Natural killer cell (primary cell): Measurements from ENCODE around the gene PGS1. TPM values are rescaled to one million over a fixed set of nuclear protein-coding genes. Genes with fewer than 3 reads are reported as not detected.

Experiments used
- ATAC-seq, 3 donors: fragments of 150-1000 bp in 2 of 3; fragments of 200-7000 bp in 1 of 3; cut with Tn5 transposase; 1 replicate in 1 of 3; 2 replicates in 2 of 3; pipeline ENCODE4 v1.10.0; 2021; ENCODE audit warnings: mild to moderate bottlenecking in 2 of 3, moderate library complexity in 2 of 3
- DNase-seq, 2 donors: peaks; one replicate each; pipeline versions ENCODE4 v3.0.0 to v3.0.0-alpha.2; 2013 to 2021; ENCODE audit warnings: mixed read lengths in 1 of 2
- H3K27ac ChIP-seq: one replicate; pipeline ENCODE4 v1.5.1; 2013; ENCODE audit warnings: mild to moderate bottlenecking, low read length
- H3K27me3 ChIP-seq: one replicate; pipeline ENCODE4 v1.6.1; 2013; ENCODE audit warnings: low read length; ENCODE audit not compliant: control insufficient read depth, insufficient read depth
- H3K36me3 ChIP-seq: one replicate; pipeline ENCODE4 v1.6.1; 2013; ENCODE audit warnings: low read length; ENCODE audit not compliant: control insufficient read depth, insufficient read depth
- H3K4me1 ChIP-seq: one replicate; pipeline ENCODE4 v1.6.1; 2013; ENCODE audit warnings: low read length; ENCODE audit not compliant: control insufficient read depth, insufficient read depth
- H3K4me3 ChIP-seq: one replicate; pipeline ENCODE4 v1.5.1; 2013; ENCODE audit warnings: low read length
- H3K9me3 ChIP-seq: one replicate; pipeline ENCODE4 v1.6.1; 2013; ENCODE audit warnings: low read length; ENCODE audit not compliant: control insufficient read depth, insufficient read depth
- H3K27ac Mint-ChIP-seq, 2 donors: one replicate each; pipeline ENCODE4 v1.8.0; 2022; ENCODE audit warnings: mild to moderate bottlenecking in 2 of 2, mixed read lengths in 2 of 2, moderate library complexity in 1 of 2
- H3K27me3 Mint-ChIP-seq, 2 donors: one replicate each; pipeline ENCODE4 v1.8.0; 2022; ENCODE audit warnings: low read depth in 2 of 2, mixed read lengths in 2 of 2
- H3K36me3 Mint-ChIP-seq: one replicate; pipeline ENCODE4 v1.8.0; 2022; ENCODE audit warnings: mixed read lengths
- H3K4me1 Mint-ChIP-seq, 2 donors: one replicate each; pipeline ENCODE4 v1.8.0; 2022; ENCODE audit warnings: mixed read lengths in 2 of 2
- H3K4me3 Mint-ChIP-seq: one replicate; pipeline ENCODE4 v1.8.0; 2022; ENCODE audit warnings: mild to moderate bottlenecking, moderate library complexity, mixed read lengths
- H3K9me3 Mint-ChIP-seq, 2 donors: one replicate each; pipeline ENCODE4 v1.8.0; 2022; ENCODE audit warnings: mixed read lengths in 2 of 2
- WGBS: methylation state at CpG from one replicate; pipeline ENCODE4 v1.1.7; 2013; ENCODE audit warnings: missing lambda C conversion rate; ENCODE audit not compliant: insufficient coverage; 5-methylcytosine and 5-hydroxymethylcytosine counted together
- intact Hi-C: fragments of 100-400 bp; cut with micrococcal nuclease; formaldehyde crosslinking; loops from one replicate; pipeline ENCODE4 v1.14.2; 2022
- total RNA-seq, 4 donors: library from RNA; stranded (reverse); fragments of 120-200 nt in 1 of 4; gene quantifications; one replicate each; pipeline versions ENCODE4 v1.2.3 to v1.2.4, GENCODE V29; 2013 to 2022
- TF ChIP-seq, protein P1 (sequence below): fragments of 200-600 bp; IDR thresholded peaks from one replicate; pipeline ENCODE4 v1.8.0; 2022; ENCODE audit warnings: antibody characterized with exemption

The PGS1 gene
- total RNA-seq, 3 donors from 2014 or later (not counting 1 experiment from before 2014, with no cell fraction given): 47.9 to 53.6 (median 48.3) TPM

DNA sequence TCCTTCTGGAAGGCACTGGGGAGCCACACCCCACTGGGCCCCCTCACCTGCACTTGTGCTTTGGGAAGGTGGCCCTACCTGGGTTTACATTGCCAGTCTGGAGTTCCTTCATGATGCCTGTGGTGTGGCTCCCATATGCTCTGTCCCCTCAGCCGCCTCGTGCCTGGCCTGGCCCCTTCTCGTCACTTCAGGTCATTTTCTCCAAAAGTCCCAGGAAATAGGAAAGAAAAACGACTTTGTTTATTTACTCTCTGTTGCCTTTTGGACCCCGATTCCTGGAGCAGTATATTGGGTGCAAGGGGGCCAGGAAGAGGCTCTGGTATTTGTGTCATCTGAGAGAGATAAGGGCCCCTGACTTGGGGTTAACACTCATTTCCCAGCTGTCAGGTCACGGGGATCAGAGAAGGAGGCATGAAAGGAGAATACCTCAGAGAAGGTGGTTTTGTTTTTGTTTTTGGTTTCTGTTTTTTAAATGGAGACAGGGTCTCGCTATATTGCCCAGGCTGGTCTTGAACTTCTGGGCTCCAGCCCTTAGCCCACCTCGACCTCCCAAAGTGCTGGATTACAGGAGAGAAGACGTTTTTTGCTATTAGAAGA, 23.3 kb upstream of the PGS1 start:
- WGBS: 70% methylated on average over 9 of the region's 9 CpGs
- H3K4me1 ChIP-seq: peaks cover 81% of the 10 kb centered on the region
- peak overlapping the region; percentile 84 for H3K27ac ChIP-seq
- Mint-ChIP-seq H3K27me3 (no peaks in the 10 kb centered on the region), H3K4me1 (peaks cover 12 to 46% of the 10 kb centered on the region in 2 donors), H3K27ac (peak overlapping the region; percentile 82 to 86), H3K36me3 (no peaks in the 10 kb centered on the region), H3K4me3 (peak overlapping the region; percentile 52), H3K9me3 (no peaks in the 10 kb centered on the region)
- TF ChIP-seq, protein P1, sequence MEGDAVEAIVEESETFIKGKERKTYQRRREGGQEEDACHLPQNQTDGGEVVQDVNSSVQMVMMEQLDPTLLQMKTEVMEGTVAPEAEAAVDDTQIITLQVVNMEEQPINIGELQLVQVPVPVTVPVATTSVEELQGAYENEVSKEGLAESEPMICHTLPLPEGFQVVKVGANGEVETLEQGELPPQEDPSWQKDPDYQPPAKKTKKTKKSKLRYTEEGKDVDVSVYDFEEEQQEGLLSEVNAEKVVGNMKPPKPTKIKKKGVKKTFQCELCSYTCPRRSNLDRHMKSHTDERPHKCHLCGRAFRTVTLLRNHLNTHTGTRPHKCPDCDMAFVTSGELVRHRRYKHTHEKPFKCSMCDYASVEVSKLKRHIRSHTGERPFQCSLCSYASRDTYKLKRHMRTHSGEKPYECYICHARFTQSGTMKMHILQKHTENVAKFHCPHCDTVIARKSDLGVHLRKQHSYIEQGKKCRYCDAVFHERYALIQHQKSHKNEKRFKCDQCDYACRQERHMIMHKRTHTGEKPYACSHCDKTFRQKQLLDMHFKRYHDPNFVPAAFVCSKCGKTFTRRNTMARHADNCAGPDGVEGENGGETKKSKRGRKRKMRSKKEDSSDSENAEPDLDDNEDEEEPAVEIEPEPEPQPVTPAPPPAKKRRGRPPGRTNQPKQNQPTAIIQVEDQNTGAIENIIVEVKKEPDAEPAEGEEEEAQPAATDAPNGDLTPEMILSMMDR: no peak
- no peaks in the 10 kb centered on the region for H3K9me3 ChIP-seq
- H3K36me3 ChIP-seq: peaks cover 8% of the 10 kb centered on the region
- ATAC-seq (no peak), DNase-seq (peak in 1 of 2 donors; percentile 77)
- H3K27me3 ChIP-seq: no peaks in the 10 kb centered on the region
- intact Hi-C loops: no loop called here
- H3K4me3 ChIP-seq: no peak overlapping the region

DNA sequence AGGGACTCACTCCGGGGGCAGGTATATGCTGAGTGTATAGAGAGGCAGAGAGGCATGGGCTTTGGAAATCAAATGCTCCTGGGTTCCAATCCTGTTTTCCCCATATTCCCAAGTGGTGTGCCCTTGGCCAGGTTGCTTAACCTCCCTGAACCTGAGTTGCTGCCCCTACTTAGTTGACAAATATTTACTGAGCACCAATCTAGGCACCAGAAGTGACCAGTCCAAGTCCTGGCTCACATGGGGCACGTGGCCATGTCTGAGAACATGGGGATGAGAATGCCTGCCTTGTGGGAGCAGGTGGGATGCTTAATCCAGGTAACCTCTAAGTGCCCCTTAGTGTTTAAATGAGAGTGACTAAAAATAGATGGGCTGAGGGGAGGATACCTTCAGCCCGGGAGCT, 22.7 kb upstream of the PGS1 start:
- H3K4me1 ChIP-seq: peaks cover 82% of the 10 kb centered on the region
- Mint-ChIP-seq H3K9me3 (no peaks in the 10 kb centered on the region), H3K4me3 (peak overlapping the region; percentile 62), H3K36me3 (no peaks in the 10 kb centered on the region), H3K27ac (peak overlapping the region; percentile 82 to 86), H3K4me1 (peaks cover 12 to 47% of the 10 kb centered on the region in 2 donors), H3K27me3 (no peaks in the 10 kb centered on the region)
- peak overlapping the region; percentile 84 for H3K27ac ChIP-seq
- WGBS: 67% methylated on average over 3 of the region's 3 CpGs
- no peaks in the 10 kb centered on the region for H3K9me3 ChIP-seq
- TF ChIP-seq, protein P1: no peak
- peaks cover 8% of the 10 kb centered on the region for H3K36me3 ChIP-seq
- intact Hi-C loops: no loop called here
- no peak overlapping the region for H3K4me3 ChIP-seq
- DNase-seq (no peak), ATAC-seq (no peak)
- H3K27me3 ChIP-seq: no peaks in the 10 kb centered on the region

DNA sequence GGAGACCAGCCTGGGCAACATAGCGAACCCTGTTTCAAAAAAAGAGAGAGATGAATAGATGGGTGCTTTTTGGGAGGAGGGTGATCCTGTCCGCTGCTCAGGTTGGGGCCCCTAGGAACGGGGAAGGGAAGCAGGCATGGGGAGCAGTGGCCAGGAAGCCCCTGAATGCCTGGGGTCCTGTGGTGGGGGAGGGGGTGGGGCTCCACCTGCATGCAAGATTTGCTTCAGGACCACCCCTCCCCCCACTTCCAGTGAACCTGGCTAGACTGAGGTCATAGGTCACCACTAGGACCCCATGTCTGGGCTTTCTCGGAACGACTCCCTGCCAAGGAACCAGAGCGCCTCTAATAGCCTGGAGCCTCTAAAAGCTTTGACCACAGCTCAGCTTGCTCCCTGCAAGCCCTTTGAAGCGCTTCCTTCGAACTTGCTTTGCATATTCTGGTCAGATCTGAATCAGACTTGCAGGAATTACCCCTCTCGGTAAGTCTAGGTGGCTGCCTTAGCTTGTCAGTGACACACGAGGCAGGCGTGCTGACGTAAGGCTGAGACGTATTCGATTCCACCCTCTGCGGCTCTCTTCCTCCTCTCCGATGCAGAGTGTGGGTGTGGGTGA, 22.2 kb upstream of the PGS1 start:
- intact Hi-C loops: no loop called here

More for the DNA sequence above, 22.2 kb upstream of the PGS1 start:
- TF ChIP-seq, protein P1: no peak
- Mint-ChIP-seq H3K9me3 (no peaks in the 10 kb centered on the region), H3K4me1 (peaks cover 12 to 50% of the 10 kb centered on the region in 2 donors), H3K27me3 (no peaks in the 10 kb centered on the region), H3K4me3 (peak overlapping the region; percentile 62), H3K36me3 (no peaks in the 10 kb centered on the region), H3K27ac (peak overlapping the region; percentile 82 to 86)
- peak overlapping the region; percentile 84 for H3K27ac ChIP-seq
- peak; percentile 64 to 98 for DNase-seq
- peak; percentile 65 to 82 (median 71) for ATAC-seq
- peaks cover 86% of the 10 kb centered on the region for H3K4me1 ChIP-seq
- WGBS: 35% methylated on average over 14 of the region's 16 CpGs
- H3K4me3 ChIP-seq: no peak overlapping the region
- no peaks in the 10 kb centered on the region for H3K27me3 ChIP-seq
- no peaks in the 10 kb centered on the region for H3K9me3 ChIP-seq
- H3K36me3 ChIP-seq: peaks cover 8% of the 10 kb centered on the region
